HepG2 (cell line): Measurements from ENCODE around the gene NUDT22. TPM values are rescaled to one million over a fixed set of nuclear protein-coding genes. Genes with fewer than 3 reads are reported as not detected.

ENCODE experiments used
- ATAC-seq: fragments of 200-7000 bp; cut with Tn5 transposase; 3 replicates; pipeline ENCODE4 v1.9.1; 2020; ENCODE audit warnings: mild to moderate bottlenecking, moderate library complexity
- BruUV-seq: library from RNA; stranded (reverse); fragments of 400-500 nt; replicated peaks from 2 replicates; lab custom pipeline; 2021; lab: Mats Ljungman, UMichigan
- CTCF ChIA-PET: fragments of 300-600 bp; formaldehyde crosslinking; extraction: SDS; loops from one replicate; lab custom pipeline; 2021; ENCODE audit warnings: low total read pairs, inconsistent platforms, low intra/inter-chr PET ratio; lab: Yijun Ruan, JAX
- POLR2A ChIA-PET: fragments of 350-600 bp; sonication (Branson Sonifier 250); formaldehyde crosslinking; loops from one replicate; lab custom pipeline; 2020; ENCODE audit warnings: antibody characterized with exemption, inconsistent platforms; lab: Yijun Ruan, JAX
- DNase-seq: peaks from one replicate; pipeline ENCODE4 v3.0.0-alpha.2; 2015; ENCODE audit warnings: low spot score
- FAIRE-seq: peaks from 3 replicates; lab custom pipeline; 2011; peaks lifted over from hg19 to GRCh38; lab: Jason Lieb, UNC
- H2AFZ ChIP-seq: one replicate; pipeline ENCODE4 v1.6.1; 2011; ENCODE audit warnings: low read length, inconsistent platforms
- H3K27ac ChIP-seq: fragments of 300-600 bp; 3 replicates; pipeline ENCODE4 v1.8.0; 2011; ENCODE audit warnings: mixed run types, mild to moderate bottlenecking, mixed read lengths, low read length, inconsistent platforms; ENCODE audit not compliant: insufficient read depth; ENCODE audit errors: extremely low read length
- H3K27me3 ChIP-seq, 2 experiments: fragments of 200-600 bp in 1 of 2; 2 replicates in 1 of 2; 3 replicates in 1 of 2; pipeline versions ENCODE4 v1.6.0 to v1.8.0; 2011; ENCODE audit warnings: low read length in 2 of 2, mild to moderate bottlenecking in 2 of 2, moderate library complexity in 2 of 2, inconsistent platforms in 1 of 2; ENCODE audit not compliant: insufficient read depth in 2 of 2, control insufficient read depth in 1 of 2
- H3K36me3 ChIP-seq, 2 experiments: fragments of 200-600 bp in 1 of 2; replicated peaks in 1 of 2; 2 replicates in 1 of 2; 3 replicates in 1 of 2; pipeline versions ENCODE4 v1.5.1 to v1.8.0; 2011; ENCODE audit warnings: low read length in 2 of 2, inconsistent platforms in 1 of 2; ENCODE audit not compliant: insufficient read depth in 2 of 2, control insufficient read depth in 1 of 2
- H3K4me1 ChIP-seq: 2 replicates; pipeline ENCODE4 v1.5.1; 2012; ENCODE audit warnings: low read length, inconsistent platforms; ENCODE audit not compliant: insufficient read depth
- H3K4me2 ChIP-seq: 2 replicates; pipeline ENCODE4 v1.6.0; 2011; ENCODE audit warnings: low read depth, low read length, inconsistent platforms
- H3K4me3 ChIP-seq, 3 experiments: fragments of 200-600 bp in 1 of 3; sonication (generic), shearing (Covaris generic) in 1 of 3; replicated peaks in 1 of 3; 2 replicates each; pipeline ENCODE4 v1.5.1; 2011 to 2016; ENCODE audit warnings: low read length in 3 of 3, inconsistent platforms in 2 of 3, low read depth in 2 of 3, mild to moderate bottlenecking in 2 of 3, control low read depth in 1 of 3, mixed read lengths in 1 of 3; ENCODE audit not compliant: insufficient read depth in 1 of 3
- H3K79me2 ChIP-seq: one replicate; pipeline ENCODE4 v1.6.1; 2011; ENCODE audit warnings: low read length, inconsistent platforms; ENCODE audit not compliant: insufficient read depth
- H3K9ac ChIP-seq: 2 replicates; pipeline ENCODE4 v1.6.0; 2011; ENCODE audit warnings: mild to moderate bottlenecking, low read depth, low read length, inconsistent platforms; ENCODE audit not compliant: insufficient read depth
- H3K9me3 ChIP-seq: 2 replicates; pipeline ENCODE4 v1.5.1; 2012; ENCODE audit warnings: mild to moderate bottlenecking, low read length
- H4K20me1 ChIP-seq: 2 replicates; pipeline ENCODE4 v1.6.0; 2011; ENCODE audit warnings: inconsistent platforms, mild to moderate bottlenecking, low read length, moderate library complexity; ENCODE audit not compliant: insufficient read depth
- AGO2 ChIP-seq: fragments of 200-400 bp; formaldehyde crosslinking; optimal IDR thresholded peaks from 2 replicates; pipeline ENCODE3; 2017; ENCODE audit warnings: mild to moderate bottlenecking, low read depth, low read length, moderate library complexity
- AHDC1 ChIP-seq: sonication (generic); formaldehyde crosslinking; IDR thresholded peaks from 2 replicates; pipeline ENCODE4 v1.5.1; 2020; ENCODE audit warnings: mild to moderate bottlenecking, missing genetic modification reagents, borderline replicate concordance
- ELF3 ChIP-seq: IDR thresholded peaks from 2 replicates; pipeline ENCODE4 v1.6.1; 2016; ENCODE audit warnings: missing genetic modification reagents, missing compliant biosample characterization
- HNRNPL ChIP-seq: fragments of 200-400 bp; formaldehyde crosslinking; IDR thresholded peaks from 2 replicates; pipeline ENCODE4 v1.6.1; 2017; ENCODE audit warnings: mild to moderate bottlenecking, low read depth, low read length
- IRX3 ChIP-seq: sonication (generic); formaldehyde crosslinking; IDR thresholded peaks from 2 replicates; pipeline ENCODE4 v1.8.1; 2023; ENCODE audit warnings: mild to moderate bottlenecking, low read depth, missing genetic modification reagents, borderline replicate concordance
- KIAA2018 ChIP-seq: sonication (generic); formaldehyde crosslinking; IDR thresholded peaks from 2 replicates; pipeline ENCODE4 v1.5.0; 2020; ENCODE audit warnings: mild to moderate bottlenecking, missing genetic modification reagents, borderline replicate concordance
- RFX3 ChIP-seq: IDR thresholded peaks from 2 replicates; pipeline ENCODE4 v1.6.1; 2016; ENCODE audit warnings: missing biosample characterization, missing genetic modification reagents
- ZNF326 ChIP-seq: sonication (generic); formaldehyde crosslinking; IDR thresholded peaks from 2 replicates; pipeline ENCODE4 v1.4.0; 2020; ENCODE audit warnings: missing genetic modification reagents, borderline replicate concordance
- WGBS: methylation state at CpG from one replicate; pipeline ENCODE4 v1.1.6; 2017; ENCODE audit warnings: low lambda C conversion rate; 5-methylcytosine and 5-hydroxymethylcytosine counted together
- in situ Hi-C: cut with HindIII; loops from 2 replicates; pipeline ENCODE4 v1.10.0; 2017; ENCODE audit warnings: low pct_unique_long_range_greater_than_20kb; ENCODE audit not compliant: extremely low pct_ligation_motif_present
- intact Hi-C: fragments of 100-400 bp; cut with micrococcal nuclease; formaldehyde crosslinking; loops from one replicate; pipeline ENCODE4 v1.10.0; 2022; ENCODE audit not compliant: unreplicated experiment
- polyA plus RNA-seq, 8 experiments: library from polyadenylated mRNA; depleted of rRNA in 3 of 8; stranded (reverse) in 7 of 8; unstranded in 1 of 8; fragments of >200 nt; fragmentation: Illumina TruSeq in 4 of 8; extraction: Trizol in 4 of 8; gene quantifications; 2 replicates each; pipeline versions ENCODE4 v1.2.1 to v1.2.3, GENCODE V29; 2011 to 2016; ENCODE audit warnings: low read depth in 4 of 8, missing spikeins in 1 of 8, mixed read lengths in 1 of 8; ENCODE audit not compliant: insufficient read depth in 1 of 8
- total RNA-seq, 5 experiments: library from RNA; depleted of rRNA; stranded (reverse); fragments of >200 nt; fragmentation: Illumina TruSeq; extraction: Trizol; gene quantifications; 2 replicates each; pipeline ENCODE4 v1.2.3, GENCODE V29; 2016; ENCODE audit warnings: low read depth in 1 of 5
- TF ChIP-seq, protein P1 (sequence below): IDR thresholded peaks from 2 replicates; pipeline ENCODE4 v1.6.1; 2016; ENCODE audit warnings: control low read depth

Gene NUDT22
- total and polyA plus RNA-seq, 2 of the 13 experiments (the other 11 are each of a cell fraction or from before 2014, with no cell fraction given) = 33.5 to 39.8 TPM

DNA sequence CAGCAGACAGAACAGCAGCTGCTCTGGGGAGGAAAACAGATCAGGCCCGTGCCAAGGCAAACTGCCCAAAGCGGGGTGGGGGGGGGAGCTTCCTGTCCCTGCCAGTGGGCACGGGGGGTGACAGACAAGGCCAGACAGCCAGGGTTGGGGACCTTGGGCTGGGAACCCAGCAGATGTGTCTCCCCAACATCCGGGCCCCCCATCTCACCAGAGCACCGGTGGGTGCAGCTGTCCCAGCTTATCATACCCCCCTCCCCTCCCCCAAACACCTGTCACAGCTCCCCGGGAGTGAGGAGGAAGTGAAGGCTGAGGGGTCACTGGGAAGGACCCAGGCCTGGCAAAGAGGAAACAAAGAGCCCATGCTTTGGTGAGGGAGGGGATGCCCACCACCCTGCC, 19.3 kb downstream of the NUDT22 start:
- Histone ChIP-seq H3K4me3 (peak overlapping the region; percentile 76 to 95 (median 79)), H2AFZ (no peak overlapping the region), H3K4me2 (peak overlapping the region; percentile 82), H3K27me3 (no peaks in the 10 kb centered on the region; a peak in 1 of 5 replicates), H3K36me3 (peaks cover 0 to 11% of the 10 kb centered on the region in 2 experiments; a peak in 2 of 5 replicates), H3K79me2 (peaks cover 26% of the 10 kb centered on the region), H3K9ac (peak overlapping the region; percentile 79), H4K20me1 (no peaks in the 10 kb centered on the region), H3K4me1 (peaks cover 59% of the 10 kb centered on the region), H3K27ac (peak overlapping the region; percentile 68), H3K9me3 (no peaks in the 10 kb centered on the region)
- ATAC-seq (no peak), DNase-seq (no peak), FAIRE-seq (no peak)
- CTCF ChIA-PET = no interaction called here
- in situ Hi-C loops = no loop called here
- no TSS peak for BruUV-seq
- POLR2A ChIA-PET = interaction anchor here (1.0 to 8.3 kb wide), 5 partner anchors 8 to 58 kb away, joined by 3 to 113 read pairs (median 18); partner anchors contain the start of genes NUDT22, TRPT1 and VEGFB
- intact Hi-C loops = loop anchor here (5.0 kb wide), 1 partner anchor 57 kb away; the partner anchor contains the start of gene CATSPERZ
- WGBS = 58% methylated on average over 3 of the region's 6 CpGs
- no peak for TF ChIP-seq ELF3
- TF ChIP-seq RFX3 = no peak
- no peak for TF ChIP-seq KIAA2018 (CRISPR knock-in tag)
- TF ChIP-seq HNRNPL = peak; percentile 62; the same call in 1 of the 2 replicates
- TF ChIP-seq AHDC1 (CRISPR knock-in tag) = 0 out of 2 replicates have a peak, but pooled peaks have one; percentile 18
- TF ChIP-seq ZNF326 (CRISPR knock-in tag) = no peak
- TF ChIP-seq IRX3 (CRISPR knock-in tag) = no peak
- TF ChIP-seq AGO2 = peak; percentile 63
- TF ChIP-seq, protein P1, sequence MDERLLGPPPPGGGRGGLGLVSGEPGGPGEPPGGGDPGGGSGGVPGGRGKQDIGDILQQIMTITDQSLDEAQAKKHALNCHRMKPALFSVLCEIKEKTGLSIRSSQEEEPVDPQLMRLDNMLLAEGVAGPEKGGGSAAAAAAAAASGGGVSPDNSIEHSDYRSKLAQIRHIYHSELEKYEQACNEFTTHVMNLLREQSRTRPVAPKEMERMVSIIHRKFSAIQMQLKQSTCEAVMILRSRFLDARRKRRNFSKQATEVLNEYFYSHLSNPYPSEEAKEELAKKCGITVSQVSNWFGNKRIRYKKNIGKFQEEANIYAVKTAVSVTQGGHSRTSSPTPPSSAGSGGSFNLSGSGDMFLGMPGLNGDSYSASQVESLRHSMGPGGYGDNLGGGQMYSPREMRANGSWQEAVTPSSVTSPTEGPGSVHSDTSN = no peak
